GM23248 (cell line): Measurements from ENCODE around the gene PPFIA2.

ENCODE experiments used
- EZH2 ChIP-seq: fragments of 200-600 bp; sonication (generic); IDR thresholded peaks from 2 replicates; pipeline ENCODE4 v1.6.1; 2018; ENCODE audit warnings: antibody characterized with exemption, mild to moderate bottlenecking; ENCODE audit not compliant: insufficient read depth, poor library complexity, severe bottlenecking
- EZH2phosphoT487 ChIP-seq: fragments of 200-600 bp; sonication (generic); IDR thresholded peaks from 2 replicates; pipeline ENCODE4 v1.6.1; 2018; ENCODE audit warnings: antibody characterized with exemption, moderate library complexity, mild to moderate bottlenecking, low read depth; ENCODE audit not compliant: insufficient read depth

DNA sequence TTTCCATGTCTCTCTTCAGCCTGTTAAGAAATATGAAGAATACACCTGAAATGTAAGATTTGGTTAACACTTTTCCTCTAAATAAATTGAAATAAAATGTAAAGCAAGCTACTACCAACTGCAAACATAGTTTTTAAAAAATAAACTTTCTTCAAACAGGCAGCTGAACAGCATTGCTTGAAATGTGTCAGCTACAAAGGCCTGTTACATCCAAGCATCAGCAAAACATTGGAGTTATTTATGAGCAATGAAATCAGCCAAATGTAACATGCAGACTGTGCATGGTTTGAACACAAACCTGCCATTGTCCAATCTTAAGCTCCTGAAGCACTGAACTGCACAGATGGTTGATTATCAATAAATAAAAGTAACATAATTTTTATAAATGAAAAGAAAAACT lies 390.0 kb downstream of the PPFIA2 start:
- TF ChIP-seq EZH2 (no peak), EZH2phosphoT487 (no peak)
